GM19035 (cell line): ENCODE measurements around the gene ADNP2.
A peak's percentile ranks its signal among the peaks of the same experiment; 100 is the strongest.
"Not testable (repeated sequence)": the region's sequence is repeated elsewhere in the genome, so short reads cannot be mapped to it uniquely, and the experiment has no call there.

Source experiments
- ATAC-seq: cut with Tn5 transposase; IDR thresholded peaks from one replicate; pipeline ENCODE4 v1.9.1; 2021; ENCODE audit not compliant: unreplicated experiment

Gene ADNP2

GRCh38 chr18:80145196-80145804 lies 36.2 kb downstream of the ADNP2 start:
- ATAC-seq = no peak

- peak; percentile 3 for ATAC-seq
Observed at GRCh38 chr18:80147037-80147417, 38.0 kb downstream of the ADNP2 start.

GRCh38 chr18:80147418-80148325 lies 38.6 kb downstream of the ADNP2 start:
- peak; percentile 84 for ATAC-seq

GRCh38 chr18:80148326-80149199 lies 39.5 kb downstream of the ADNP2 start:
- ATAC-seq = no peak

GRCh38 chr18:80149667-80150066 lies 40.6 kb downstream of the ADNP2 start:
- ATAC-seq = no peak

GRCh38 chr18:80154293-80154692 lies 45.2 kb downstream of the ADNP2 start:
- peak; percentile 76 for ATAC-seq

- peak; percentile 60 for ATAC-seq
Observed at GRCh38 chr18:80157708-80158343, 48.8 kb downstream of the ADNP2 start.

- no peak for ATAC-seq
Observed at GRCh38 chr18:80158365-80158764, 49.3 kb downstream of the ADNP2 start.

GRCh38 chr18:80159713-80160636 lies 50.9 kb downstream of the ADNP2 start:
- ATAC-seq = no peak

- ATAC-seq = no peak
Observed at GRCh38 chr18:80161781-80162417, 52.8 kb downstream of the ADNP2 start.

- ATAC-seq = no peak
Observed at GRCh38 chr18:80163183-80163582, 54.1 kb downstream of the ADNP2 start.

GRCh38 chr18:80164727-80165355 lies 55.8 kb downstream of the ADNP2 start:
- not testable (repeated sequence) for ATAC-seq

- no peak for ATAC-seq
Observed at GRCh38 chr18:80166240-80166639, 57.2 kb downstream of the ADNP2 start.

- no peak for ATAC-seq
Observed at GRCh38 chr18:80166725-80167124, 57.7 kb downstream of the ADNP2 start.

- no peak for ATAC-seq
Observed at GRCh38 chr18:80167331-80167730, 58.3 kb downstream of the ADNP2 start.

- no peak for ATAC-seq
Observed at GRCh38 chr18:80167931-80168330, 58.9 kb downstream of the ADNP2 start.

- no peak for ATAC-seq
Observed at GRCh38 chr18:80168346-80168745, 59.3 kb downstream of the ADNP2 start.

- no peak for ATAC-seq
Observed at GRCh38 chr18:80168982-80169381, 59.9 kb downstream of the ADNP2 start.

- no peak for ATAC-seq
Observed at GRCh38 chr18:80169607-80170006, 60.5 kb downstream of the ADNP2 start.
